Prostate gland (tissue), 2 donors: ENCODE measurements around the gene PPM1G.

Experiments used
- CTCF ChIP-seq, 4 experiments: fragments of 200-600 bp in 2 of 4; fragments of 450-650 bp in 2 of 4; sonication (generic) in 2 of 4; IDR thresholded peaks; 1 replicate in 3 of 4; 2 replicates in 1 of 4; pipeline ENCODE4 v1.5.1; 2016 to 2019; ENCODE audit warnings: antibody characterized with exemption in 4 of 4, mild to moderate bottlenecking in 2 of 4, moderate library complexity in 2 of 4
- POLR2A ChIP-seq: fragments of 450-650 bp; IDR thresholded peaks from one replicate; pipeline ENCODE4 v1.6.1; 2016; ENCODE audit warnings: antibody characterized with exemption, mild to moderate bottlenecking
- POLR2AphosphoS5 ChIP-seq: sonication (generic); formaldehyde crosslinking; IDR thresholded peaks from one replicate; pipeline ENCODE4 v1.6.1; 2017; ENCODE audit warnings: antibody characterized with exemption

DNA sequence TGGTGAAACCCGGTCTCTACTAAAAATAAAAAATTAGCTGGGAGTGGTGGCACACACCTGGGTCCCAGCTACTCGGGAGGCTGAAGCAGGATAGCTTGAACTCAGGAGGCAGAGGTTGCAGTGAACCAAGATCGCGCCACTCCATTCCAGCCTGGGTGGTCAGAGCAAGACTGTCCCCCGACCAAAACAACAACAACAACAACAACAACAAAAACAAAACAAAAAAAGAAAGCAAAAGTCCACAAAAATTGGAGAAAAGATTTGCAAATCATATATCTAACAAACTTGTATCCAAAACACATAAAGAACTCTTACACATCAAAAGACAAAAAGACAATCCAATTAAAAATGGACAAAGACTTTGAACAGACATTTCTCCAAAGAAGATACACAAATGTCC is 10.4 kb downstream of the PPM1G start:
- TF ChIP-seq CTCF (IDR thresholded peaks at IDR 0.05) (no peak), POLR2A (no peak), POLR2AphosphoS5 (no peak)
